HG02798 (cell line): ENCODE data around the gene ALLC.

Experiments used
- ATAC-seq: cut with Tn5 transposase; IDR thresholded peaks from one replicate; pipeline ENCODE4 v1.9.1; 2021; ENCODE audit warnings: mild to moderate bottlenecking; ENCODE audit not compliant: unreplicated experiment, poor library complexity

ALLC gene

DNA sequence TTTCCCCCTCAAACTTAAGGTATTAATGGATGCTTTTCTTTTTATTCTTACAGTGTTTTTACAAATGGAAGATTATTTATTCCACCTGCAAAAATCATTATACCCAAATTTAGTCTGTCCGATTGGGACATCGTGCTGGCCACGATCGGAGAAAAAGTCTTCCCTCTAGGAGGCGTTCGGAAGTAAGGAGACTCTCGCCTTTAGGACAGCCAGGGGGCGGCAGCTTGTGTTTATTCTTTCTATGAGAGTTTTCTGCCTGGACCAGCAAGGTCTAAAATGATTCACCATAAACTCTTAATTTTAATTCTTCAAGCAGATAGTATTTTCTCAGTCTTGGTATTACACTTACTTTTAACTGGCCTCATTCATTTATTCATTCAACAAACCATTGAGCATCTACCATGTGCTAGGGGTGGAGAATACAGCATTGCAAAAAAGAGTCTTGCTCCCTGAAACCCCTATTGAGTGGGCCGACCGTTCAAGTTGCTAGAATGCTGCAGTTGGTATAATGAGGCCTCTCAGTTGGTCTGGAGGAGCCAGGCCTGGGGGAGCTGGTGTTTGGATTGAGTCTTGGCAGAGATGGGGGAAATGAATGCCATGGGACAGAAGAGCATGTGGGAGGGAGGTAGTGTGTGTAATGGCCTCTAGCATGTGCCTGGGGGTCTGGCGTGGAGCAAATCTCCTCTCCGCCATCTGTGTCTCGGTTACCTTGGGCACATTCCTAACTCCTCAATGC, 84.0 kb downstream of the ALLC start:
- no peak for ATAC-seq

DNA sequence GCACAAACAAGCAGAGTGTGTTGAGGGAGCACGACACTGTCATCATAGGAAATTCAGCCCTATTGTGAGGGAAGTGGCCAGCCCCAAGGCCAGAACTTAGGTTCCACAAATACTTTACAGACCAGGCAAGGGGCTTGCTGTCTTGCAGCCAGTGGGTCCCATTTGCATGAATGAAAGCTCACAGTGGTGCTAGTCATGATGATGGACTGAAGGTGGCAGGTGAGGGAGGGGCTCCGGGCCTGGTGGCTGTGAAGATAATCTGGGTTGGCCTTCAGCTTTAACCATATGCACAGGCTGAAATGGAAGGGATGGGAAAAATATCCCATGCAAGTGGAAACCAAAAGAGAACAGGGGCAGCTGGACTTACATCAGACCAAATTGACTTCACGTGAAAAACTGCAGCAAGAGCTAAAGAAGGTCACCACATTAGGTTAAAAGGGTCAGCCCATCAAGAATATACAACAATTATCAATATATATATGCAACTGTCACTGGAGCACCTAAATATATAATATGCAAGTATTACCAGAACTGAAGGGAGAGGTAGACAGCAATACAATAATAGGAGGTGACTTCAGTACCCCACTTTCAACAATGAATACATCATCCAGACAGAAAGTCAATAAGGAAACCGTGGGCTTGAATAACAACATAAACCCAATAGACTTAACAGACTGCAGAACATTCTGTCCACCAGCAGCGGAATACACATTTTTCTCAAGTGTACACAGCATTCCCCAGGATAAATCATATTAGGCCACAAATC, 84.9 kb downstream of the ALLC start:
- ATAC-seq, result no peak

DNA sequence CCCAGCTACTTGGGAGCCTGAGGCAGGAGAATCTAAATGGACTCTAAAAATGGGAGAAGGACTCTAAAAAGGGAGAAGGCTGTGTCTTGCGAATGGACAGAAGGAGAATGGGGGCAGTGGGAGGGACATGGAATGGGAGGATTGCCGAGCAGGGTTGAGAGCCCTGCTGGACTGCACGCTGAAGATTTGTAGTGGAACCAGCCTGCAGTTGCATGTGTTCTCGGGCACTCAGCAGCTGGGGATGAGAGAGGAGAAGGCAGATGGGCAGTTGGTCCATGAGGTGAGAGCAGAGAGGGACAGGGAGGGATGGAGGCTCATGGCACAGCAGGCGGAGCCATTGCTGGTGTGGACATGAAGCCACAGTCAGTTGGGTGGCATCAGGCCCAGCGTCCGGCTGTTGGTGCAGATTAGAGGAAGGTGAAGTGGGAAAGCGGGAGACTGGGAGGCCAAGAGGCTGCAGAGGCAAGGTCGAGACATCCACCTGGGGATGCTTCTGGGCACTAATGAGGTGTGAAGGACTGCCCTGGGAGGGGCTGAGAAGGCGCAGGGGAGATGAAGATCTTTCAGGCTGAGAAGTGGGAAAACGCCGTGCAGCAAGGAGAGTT, 86.1 kb downstream of the ALLC start:
- ATAC-seq, result no peak

DNA sequence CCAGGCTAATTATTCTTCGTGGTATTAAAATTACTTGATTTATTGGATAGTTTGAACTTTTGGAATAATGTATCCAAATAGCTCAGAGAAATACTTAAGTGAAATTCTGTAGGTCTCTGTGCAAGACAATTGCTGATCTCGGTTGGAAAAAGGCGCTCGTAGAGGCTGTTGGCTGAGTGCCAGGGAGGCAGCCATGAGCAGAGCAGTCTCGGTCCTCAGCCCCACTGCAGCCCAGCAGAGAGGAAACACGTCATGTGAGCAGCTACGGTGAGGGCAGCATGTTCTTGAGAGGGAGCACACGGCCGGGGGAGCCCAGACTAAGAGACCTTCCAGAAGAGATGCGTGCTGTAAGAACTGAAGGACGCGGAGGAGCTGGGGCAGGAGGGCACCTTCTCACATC, 87.9 kb downstream of the ALLC start:
- no peak for ATAC-seq

DNA sequence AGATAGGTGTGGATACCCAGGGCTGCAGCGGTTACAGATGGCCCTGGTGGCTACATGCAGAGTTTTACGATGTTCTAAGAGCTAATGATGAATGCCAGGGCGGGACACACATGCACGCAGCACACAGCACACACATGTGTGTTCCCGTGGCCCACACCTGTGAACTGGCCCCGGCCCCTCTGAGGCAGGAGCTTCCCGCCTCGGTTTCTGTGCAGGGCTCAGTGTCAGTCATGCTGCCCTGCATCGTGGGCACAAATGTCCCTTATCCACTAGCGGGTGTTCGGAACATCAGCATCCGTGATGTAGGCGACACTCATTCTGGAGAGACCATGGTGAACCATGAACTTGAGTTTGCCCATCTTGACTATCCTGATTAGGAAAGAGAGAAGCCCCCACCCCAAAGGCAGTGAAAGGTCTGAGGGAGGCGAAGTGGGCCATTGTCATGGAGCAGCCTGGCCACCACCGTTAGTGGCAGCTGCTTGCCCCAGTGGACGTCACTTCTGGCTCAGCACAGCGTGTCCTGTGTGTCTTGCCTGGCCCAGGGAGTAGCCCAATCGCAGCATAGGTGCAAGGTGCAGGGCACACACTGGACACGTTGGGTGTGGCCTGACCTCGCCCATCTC, 89.1 kb downstream of the ALLC start:
- no peak for ATAC-seq

DNA sequence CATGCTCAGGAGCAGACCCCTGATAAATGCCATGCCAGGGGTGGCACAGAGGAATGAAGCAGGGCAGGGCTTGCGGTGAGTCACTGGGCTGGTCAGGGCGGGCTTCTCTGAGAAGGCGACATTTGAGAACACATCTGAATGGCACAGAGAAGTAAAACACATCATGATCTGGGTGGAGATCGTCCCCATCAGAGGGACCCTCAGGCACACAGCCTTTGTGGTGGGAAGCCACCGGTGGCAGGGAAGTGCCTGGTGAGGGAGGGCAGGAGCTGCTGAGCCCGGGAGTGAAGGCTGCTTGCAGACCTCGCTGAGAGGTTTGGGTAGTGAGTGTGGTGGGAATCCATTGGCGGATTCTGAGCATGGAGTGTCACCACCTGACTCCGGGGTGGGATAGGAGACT, 89.8 kb downstream of the ALLC start:
- ATAC-seq, result no peak

DNA sequence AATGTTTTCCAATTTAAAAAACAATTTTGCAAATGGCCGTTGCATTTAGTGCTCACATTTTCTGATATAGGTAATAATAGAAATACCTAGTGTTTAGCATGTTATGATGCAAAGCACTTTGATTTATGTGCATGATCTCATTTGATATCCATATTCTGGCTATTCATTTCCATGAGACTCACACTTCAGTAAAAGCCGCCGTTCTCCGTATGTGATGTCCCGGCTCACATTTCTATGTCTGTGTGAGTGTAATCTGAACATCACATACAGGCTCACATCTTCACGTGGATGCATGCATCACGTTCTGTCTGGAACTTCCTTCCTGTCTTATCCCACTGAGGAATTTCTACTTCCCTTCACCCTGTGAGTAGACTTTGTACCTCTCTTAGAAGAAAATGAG, 91.2 kb downstream of the ALLC start:
- ATAC-seq, result no peak

DNA sequence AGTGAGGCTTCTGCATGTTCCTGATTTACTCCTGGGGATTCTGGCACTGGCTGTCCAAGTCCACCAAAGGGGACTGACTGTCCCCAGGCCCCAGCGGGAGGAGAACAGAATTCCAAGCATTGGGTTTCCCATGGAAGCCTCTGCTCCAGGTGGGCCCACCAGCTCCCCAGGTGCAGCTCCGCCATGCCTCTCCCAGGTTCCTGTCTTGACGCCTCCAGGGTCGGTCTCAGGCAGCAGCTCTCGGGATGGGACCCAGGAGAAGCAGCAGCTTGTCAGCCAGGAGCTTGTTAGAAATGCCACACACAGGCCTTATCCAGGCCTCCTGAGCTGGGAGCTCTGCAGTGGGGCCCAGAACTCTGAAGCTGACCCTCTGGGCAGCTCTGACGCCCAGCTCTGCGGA, 93.3 kb downstream of the ALLC start:
- ATAC-seq, result no peak

DNA sequence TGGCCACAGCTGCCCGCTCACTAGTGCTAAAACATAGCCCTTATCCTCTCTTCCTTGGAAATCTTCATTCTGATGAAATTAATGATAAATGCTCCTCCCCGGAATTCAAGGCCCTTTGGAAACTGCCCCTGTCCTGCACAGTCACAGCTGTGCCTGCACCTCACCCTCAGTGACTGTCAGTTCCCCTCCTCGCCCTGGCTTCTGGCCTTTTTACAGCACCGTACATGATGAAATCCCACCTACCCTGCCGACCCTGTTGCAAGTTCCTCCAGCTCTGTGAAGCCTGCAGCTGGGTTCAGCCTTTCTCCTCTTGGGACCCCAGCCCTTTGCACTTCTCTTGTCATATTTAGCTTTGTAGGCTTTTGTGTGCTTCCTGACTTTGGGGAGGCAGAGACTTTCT, 93.8 kb downstream of the ALLC start:
- no peak for ATAC-seq
